GM12874 (cell line): ENCODE measurements around the gene DDIAS.

Experiments
- CTCF ChIP-seq: IDR thresholded peaks from 2 replicates; pipeline ENCODE4 v1.5.1; 2011; ENCODE audit warnings: low read depth, mild to moderate bottlenecking, control low read depth, low read length, moderate library complexity; ENCODE audit not compliant: insufficient read depth

The DDIAS gene

GRCh38 chr11:82892611-82893169 is 8.8 kb upstream of the DDIAS start:
- TF ChIP-seq CTCF: no peak

GRCh38 chr11:82895437-82896091 is 6.0 kb upstream of the DDIAS start:
- no peak for TF ChIP-seq CTCF

- no peak for TF ChIP-seq CTCF
Observed at GRCh38 chr11:82896183-82896582, 5.4 kb upstream of the DDIAS start.

GRCh38 chr11:82898241-82898640 is 3.3 kb upstream of the DDIAS start:
- TF ChIP-seq CTCF: no peak

GRCh38 chr11:82899186-82899820 is 2.2 kb upstream of the DDIAS start:
- no peak for TF ChIP-seq CTCF

GRCh38 chr11:82899957-82900276 is 1.6 kb upstream of the DDIAS start:
- TF ChIP-seq CTCF: no peak

GRCh38 chr11:82900277-82901164 is 1.0 kb upstream of the DDIAS start, which contains the start of gene PRCP:
Gene PRCP, minus strand, starts transcription at chr11:82900430. Its CDS starts 28 bp downstream, at chr11:82900402.
- no peak for TF ChIP-seq CTCF
